ENCODE results near the gene CLEC4C. TPM values are rescaled to one million over a fixed set of nuclear protein-coding genes. Genes with fewer than 3 reads are reported as not detected.

CLEC4C gene
- total and polyA plus RNA-seq, 2 donors (not counting 3 experiments of a cell fraction or from before 2014, with no cell fraction given): not detected

DNA sequence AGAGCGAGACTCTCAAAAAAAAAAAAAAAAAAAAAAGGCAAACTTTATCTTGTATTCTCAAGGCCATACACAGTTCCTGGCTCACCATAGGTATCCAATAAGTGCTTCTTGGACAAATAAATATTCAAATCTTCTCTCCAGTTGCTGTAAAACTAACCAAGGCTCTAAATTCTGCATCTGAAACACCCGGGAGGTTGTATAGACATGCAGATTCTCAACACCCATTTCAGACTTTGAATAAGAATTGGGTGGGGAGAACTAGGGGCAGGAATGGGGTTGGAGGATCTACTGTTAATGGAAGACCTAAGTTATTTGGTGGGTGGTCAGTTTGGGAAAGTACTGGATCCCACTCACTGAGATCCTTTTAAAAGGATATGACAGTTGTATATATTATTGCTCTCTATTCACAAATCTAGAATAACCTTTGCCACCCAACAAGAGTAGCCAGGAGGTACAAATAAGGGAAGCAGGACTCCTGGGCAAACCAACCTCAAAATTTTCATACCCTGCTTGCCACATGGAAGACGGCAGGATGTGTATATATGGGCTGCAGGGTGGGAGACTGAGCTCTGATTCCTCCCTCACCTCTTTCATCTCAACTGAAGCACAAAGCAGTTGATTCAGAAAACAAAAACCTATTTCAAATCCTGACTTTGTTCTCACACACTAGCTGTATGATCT, 52.5 kb downstream of the CLEC4C start:
- no peak for TF ChIP-seq MYC (IDR thresholded peaks at IDR 0.05; ENCODE audit: low read depth, low read length)
- no peak for TF ChIP-seq EZH2 (IDR thresholded peaks at IDR 0.05; ENCODE audit: borderline replicate concordance, low read depth, low read length, severe bottlenecking)
- TF ChIP-seq FOS (IDR thresholded peaks at IDR 0.05; ENCODE audit: borderline replicate concordance, insufficient read depth, low read length): no peak
- TF ChIP-seq POLR2A (IDR thresholded peaks at IDR 0.05; ENCODE audit: low read depth, low read length): no peak
- no peak for TF ChIP-seq GATA2 (IDR thresholded peaks at IDR 0.05; ENCODE audit: insufficient read depth, insufficient read length, low read depth, low read length)
- TF ChIP-seq, protein P1, sequence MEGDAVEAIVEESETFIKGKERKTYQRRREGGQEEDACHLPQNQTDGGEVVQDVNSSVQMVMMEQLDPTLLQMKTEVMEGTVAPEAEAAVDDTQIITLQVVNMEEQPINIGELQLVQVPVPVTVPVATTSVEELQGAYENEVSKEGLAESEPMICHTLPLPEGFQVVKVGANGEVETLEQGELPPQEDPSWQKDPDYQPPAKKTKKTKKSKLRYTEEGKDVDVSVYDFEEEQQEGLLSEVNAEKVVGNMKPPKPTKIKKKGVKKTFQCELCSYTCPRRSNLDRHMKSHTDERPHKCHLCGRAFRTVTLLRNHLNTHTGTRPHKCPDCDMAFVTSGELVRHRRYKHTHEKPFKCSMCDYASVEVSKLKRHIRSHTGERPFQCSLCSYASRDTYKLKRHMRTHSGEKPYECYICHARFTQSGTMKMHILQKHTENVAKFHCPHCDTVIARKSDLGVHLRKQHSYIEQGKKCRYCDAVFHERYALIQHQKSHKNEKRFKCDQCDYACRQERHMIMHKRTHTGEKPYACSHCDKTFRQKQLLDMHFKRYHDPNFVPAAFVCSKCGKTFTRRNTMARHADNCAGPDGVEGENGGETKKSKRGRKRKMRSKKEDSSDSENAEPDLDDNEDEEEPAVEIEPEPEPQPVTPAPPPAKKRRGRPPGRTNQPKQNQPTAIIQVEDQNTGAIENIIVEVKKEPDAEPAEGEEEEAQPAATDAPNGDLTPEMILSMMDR (IDR thresholded peaks at IDR 0.05; ENCODE audit: extremely low read depth in 1 of 2, insufficient read depth in 1 of 2, low read depth in 1 of 2, low read length in 2 of 2): no peak
- no peak for TF ChIP-seq JUN (IDR thresholded peaks at IDR 0.05; ENCODE audit: borderline replicate concordance, insufficient read depth, insufficient read length, low read depth)
- no peak for TF ChIP-seq POLR2AphosphoS5 (IDR thresholded peaks at IDR 0.05; ENCODE audit: insufficient read depth, low read depth, low read length)
- TF ChIP-seq, protein P2, sequence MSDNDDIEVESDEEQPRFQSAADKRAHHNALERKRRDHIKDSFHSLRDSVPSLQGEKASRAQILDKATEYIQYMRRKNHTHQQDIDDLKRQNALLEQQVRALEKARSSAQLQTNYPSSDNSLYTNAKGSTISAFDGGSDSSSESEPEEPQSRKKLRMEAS (IDR thresholded peaks at IDR 0.05; ENCODE audit: insufficient read depth, insufficient read length): no peak
- Histone ChIP-seq H4K20me1 (replicated peaks; ENCODE audit: control insufficient read depth, extremely low read depth, insufficient read depth, low read length) (no peaks in the 10 kb centered on the region), H3K79me2 (ENCODE audit: control insufficient read depth, insufficient read depth, low read length) (no peaks in the 10 kb centered on the region), H2AFZ (ENCODE audit: low read depth, low read length) (no peak overlapping the region), H3K27me3 (ENCODE audit: control insufficient read depth in 2 of 2, insufficient read depth in 2 of 2, low read length in 2 of 2) (no peaks in the 10 kb centered on the region), H3K4me2 (ENCODE audit: insufficient read depth, low read length) (peak overlapping the region; percentile 26), H3K4me1 (ENCODE audit: control insufficient read depth, extremely low read depth, insufficient read depth, low read length) (peaks cover 16% of the 10 kb centered on the region), H3K4me3 (replicated peaks in 1 of 3; ENCODE audit: insufficient read depth in 1 of 3, low read depth in 1 of 3, low read length in 3 of 3) (no peak overlapping the region), H3K9me1 (replicated peaks; ENCODE audit: control insufficient read depth, extremely low read depth, insufficient read depth, low read length) (no peaks in the 10 kb centered on the region), H3K9ac (replicated peaks; ENCODE audit: extremely low read depth, insufficient read depth, low read length) (peak overlapping the region; percentile 34), H3K9me3 (replicated peaks; ENCODE audit: control insufficient read depth, insufficient read depth, low read length) (no peaks in the 10 kb centered on the region), H3K36me3 (ENCODE audit: control insufficient read depth in 2 of 2, extremely low read depth in 1 of 2, insufficient read depth in 2 of 2, low read length in 2 of 2) (no peaks in the 10 kb centered on the region), H3K27ac (ENCODE audit: insufficient read depth, low read depth, low read length) (peak overlapping the region; percentile 82)
- ChIA-PET POLR2A (interaction anchor here (1.2 kb wide), 1 partner anchor 18 kb away, joined by 3 read pairs; no protein-coding TSS in a partner anchor), CTCF (interaction anchor here (1.0 to 2.3 kb wide), 7 partner anchors 10 to 344 kb away, joined by 3 to 15 read pairs (median 4); no protein-coding TSS in a partner anchor)
- dilution Hi-C loops (cut with MboI; ENCODE audit: extremely low pct_ligation_motif_present, low sequenced_read_pairs) (no loop called here), intact Hi-C loops (cut with micrococcal nuclease) (loop anchor here (1.0 kb wide), 1 partner anchor 17 kb away; no protein-coding TSS in a partner anchor)
- FAIRE-seq (no peak), DNase-seq (ENCODE audit: low read depth, low spot score) (no peak)
- no TSS peak for BruUV-seq (replicated peaks)
